LHCN-M2 (cell line): Measurements from ENCODE around the gene DGKI. TPM values are rescaled to one million over a fixed set of nuclear protein-coding genes. Genes with fewer than 3 reads are reported as not detected.

Experiments used
- DNase-seq: peaks from one replicate; pipeline ENCODE4 v3.0.0-alpha.2; 2012; ENCODE audit warnings: low read depth
- total RNA-seq: library from RNA; depleted of rRNA; stranded (reverse); fragments of >200 nt; gene quantifications from 2 replicates; pipeline ENCODE4 v1.2.3, GENCODE V29; 2014

Gene DGKI
- total RNA-seq, 1 experiment from 2014 or later, result 4.2 TPM

GRCh38 chr7:137689761-137690160, 157.0 kb downstream of the DGKI start:
- DNase-seq, result no peak

- DNase-seq, result peak; percentile 80
Measured at GRCh38 chr7:137687556-137688265, 159.1 kb downstream of the DGKI start.

GRCh38 chr7:137685433-137686164, 161.2 kb downstream of the DGKI start:
- DNase-seq, result peak; percentile 60

GRCh38 chr7:137684776-137685175, 162.0 kb downstream of the DGKI start:
- no peak for DNase-seq

GRCh38 chr7:137684316-137684715, 162.5 kb downstream of the DGKI start:
- no peak for DNase-seq

DNA sequence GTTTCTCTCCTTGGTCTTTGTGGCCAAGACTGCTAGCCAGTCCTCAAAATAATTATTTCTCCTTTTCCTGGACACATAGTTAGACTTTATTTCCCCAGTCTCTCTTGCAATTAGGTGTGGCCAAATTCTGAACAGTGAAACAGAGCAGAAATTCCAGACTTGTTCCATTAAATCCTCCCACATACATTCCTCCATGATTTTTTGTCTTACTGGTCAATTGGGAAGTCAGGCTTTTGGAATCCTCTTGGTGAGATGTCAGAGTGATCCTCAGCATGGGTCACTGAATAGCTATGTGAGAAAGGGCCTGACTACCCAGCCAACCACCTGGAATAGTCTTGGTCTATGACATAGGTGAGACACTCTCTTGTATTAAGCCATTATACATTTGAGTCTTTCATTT, 164.2 kb downstream of the DGKI start:
- peak; percentile 72 for DNase-seq

DNA sequence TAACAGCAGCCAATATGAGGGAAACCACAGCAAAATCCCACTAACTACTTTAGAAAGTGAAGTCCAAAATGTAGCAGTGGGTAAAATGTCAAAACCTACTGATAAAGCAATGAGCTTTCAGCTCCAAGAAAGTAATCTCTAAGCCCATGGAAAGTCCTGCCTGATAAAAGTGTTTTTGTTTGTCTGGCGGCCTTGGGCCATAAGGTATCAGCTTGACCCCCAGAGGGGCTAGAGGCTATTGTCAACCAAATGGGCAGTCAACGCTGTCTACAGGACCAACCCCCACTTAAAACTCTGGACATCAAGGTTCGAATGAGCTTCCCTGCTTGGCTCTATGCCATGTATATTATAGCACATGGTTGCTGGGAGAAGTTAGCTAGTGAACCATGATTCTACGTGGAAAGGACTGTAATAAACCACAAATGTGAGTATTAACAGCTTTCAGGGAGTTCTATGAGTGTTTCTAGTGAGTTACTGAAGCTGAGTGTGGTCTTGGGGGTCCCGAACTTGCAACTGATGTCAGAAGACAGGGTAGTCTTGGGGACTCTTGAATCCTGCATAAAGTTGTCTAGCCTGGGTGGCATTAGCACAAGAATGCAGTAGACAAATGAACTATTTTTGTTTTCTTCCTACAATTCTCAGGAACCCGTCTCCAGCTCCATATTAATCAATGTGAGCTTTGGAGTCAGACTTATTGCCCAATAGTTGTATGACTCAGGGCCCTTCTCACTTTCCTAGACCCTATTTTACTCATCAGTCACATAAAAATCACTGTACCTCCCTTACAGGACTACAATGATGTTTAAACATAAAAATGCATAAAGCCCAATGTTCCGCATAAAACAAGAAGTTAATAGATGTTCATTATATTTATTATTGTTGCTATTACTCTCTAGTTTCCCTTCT, 164.9 kb downstream of the DGKI start:
- peak; percentile 92 for DNase-seq

DNA sequence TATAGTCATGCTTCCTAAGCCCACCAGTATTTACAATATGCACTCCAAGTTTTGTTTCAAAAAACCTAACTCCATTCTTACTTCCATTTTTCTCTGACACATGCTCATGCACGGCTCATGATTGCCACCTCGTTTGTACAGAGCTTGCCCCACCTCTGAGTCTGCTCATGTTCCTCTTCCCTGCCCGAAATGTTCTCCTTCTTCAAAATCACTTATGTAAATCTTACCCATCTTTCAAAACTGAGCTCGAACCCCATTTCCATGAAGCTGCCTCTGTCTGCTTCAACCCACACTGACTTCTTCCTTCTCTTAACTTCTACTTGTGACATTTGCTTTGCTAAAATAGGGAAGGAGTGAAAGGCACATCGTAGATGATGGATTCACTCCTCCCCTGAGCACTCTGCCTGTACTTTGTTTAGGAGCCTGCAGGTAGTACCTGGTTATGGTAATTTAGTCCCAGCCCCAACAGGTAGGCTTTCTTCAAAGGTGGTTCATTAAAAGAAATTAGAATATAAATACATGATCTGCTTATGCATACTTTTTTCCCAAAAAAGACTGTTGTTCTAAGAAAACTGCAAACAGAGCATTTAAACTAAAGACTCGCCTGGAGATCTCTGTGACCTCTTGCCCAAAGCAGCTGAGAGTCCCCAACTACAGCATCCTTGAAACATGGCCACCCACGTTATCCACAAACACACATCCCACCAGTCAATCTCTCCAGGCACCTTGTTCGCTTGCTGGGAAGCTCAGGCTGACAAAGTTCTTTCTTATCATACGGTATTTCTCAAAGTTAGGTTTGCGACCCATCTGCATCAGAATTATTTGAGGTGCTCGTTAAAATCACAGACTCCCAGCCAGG, 172.0 kb downstream of the DGKI start:
- DNase-seq, result no peak

- no peak for DNase-seq
Measured at GRCh38 chr7:137674048-137674447, 172.7 kb downstream of the DGKI start.

DNA sequence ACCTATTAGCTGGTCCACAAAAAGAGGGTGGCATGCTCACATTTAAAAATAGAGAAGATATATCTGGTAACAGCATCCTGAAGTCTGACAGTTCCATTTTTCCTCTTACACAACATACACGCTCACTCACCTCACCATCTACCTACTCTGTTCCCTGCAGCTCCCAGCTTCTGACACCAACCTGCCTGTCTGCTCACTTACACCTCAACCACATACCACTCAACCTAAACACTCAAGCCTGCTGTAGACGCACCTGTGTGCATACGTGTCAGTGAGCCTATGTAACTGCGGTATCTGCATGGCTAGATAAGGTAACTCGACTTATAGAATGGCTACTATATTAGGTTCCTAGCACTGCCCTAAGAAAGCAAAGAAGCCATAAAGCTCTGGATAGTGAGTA, 174.9 kb downstream of the DGKI start:
- no peak for DNase-seq

GRCh38 chr7:137670222-137671064, 176.3 kb downstream of the DGKI start:
- peak; percentile 86 for DNase-seq

- peak; percentile 47 for DNase-seq
Measured at GRCh38 chr7:137669706-137670105, 177.1 kb downstream of the DGKI start.

GRCh38 chr7:137668404-137668803, 178.4 kb downstream of the DGKI start:
- no peak for DNase-seq

DNA sequence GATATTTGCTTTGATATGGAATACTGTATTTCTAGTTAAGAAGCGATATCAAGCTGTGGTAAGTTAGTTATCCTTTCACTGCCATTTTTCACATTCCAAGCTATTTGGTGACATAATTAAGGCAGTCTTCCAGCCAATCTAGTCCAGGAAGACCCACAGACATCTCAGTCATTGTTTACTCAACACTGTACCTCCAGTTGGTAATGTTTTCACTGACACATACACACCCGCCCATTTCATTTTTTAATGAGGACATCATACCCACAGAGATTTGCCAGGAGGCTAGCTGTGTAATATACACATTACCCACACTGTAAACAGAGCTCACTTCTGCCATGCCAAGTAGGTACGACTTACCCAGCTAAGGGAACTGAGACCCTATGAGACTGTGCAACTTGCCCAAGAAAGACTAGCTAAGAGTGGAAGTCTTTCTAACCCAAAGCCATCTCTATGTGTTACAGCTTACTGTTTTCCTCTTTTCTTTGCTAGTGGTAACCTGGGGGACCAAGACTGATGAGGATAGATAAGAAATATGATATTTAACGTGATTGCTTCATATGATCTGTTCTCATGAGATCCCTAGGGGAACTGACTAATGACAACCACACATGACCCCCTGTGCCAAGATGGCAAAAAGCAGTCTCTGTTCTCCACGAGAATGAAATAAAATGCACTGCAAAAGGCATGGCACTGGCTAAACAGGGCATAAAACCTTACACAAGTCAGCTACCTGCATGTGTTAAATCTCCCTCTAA, 179.0 kb downstream of the DGKI start:
- peak; percentile 97 for DNase-seq

- DNase-seq, result no peak
Measured at GRCh38 chr7:137664846-137665245, 181.9 kb downstream of the DGKI start.

GRCh38 chr7:137661634-137662033, 185.1 kb downstream of the DGKI start:
- no peak for DNase-seq

- no peak for DNase-seq
Measured at GRCh38 chr7:137658190-137658900, 188.4 kb downstream of the DGKI start.

DNA sequence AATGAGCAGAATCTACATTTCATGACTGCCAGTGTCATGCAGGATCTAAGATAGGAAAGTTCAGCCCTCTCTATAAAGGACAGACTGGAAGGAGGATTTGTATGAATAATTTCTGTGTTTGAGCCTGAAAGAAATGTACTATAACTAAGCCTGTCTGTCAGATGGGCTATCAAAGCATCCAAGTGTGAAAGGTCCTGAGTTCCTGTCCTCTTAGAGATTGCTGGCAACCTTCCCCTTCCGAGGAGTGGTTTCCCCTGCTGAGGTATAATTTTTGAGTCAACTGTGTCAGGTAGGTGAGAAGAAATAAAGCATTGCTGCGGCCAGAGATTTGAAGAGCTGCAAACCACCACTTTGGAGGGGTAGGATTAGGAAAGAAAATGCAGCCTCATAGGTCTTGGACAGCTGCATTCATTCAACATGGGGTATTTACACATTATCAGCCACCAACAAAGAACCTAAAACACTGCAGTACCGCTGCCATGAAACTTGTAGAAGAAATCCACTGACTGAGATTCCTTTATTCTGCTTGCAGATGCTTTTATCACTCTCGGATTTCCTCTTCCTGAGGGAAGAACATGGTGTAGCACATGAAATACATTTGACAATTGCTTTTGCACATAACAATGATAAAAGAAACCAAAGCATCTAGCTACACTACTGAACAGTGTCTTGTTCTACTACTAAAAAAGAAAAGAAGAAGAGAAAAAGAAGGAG, 189.1 kb downstream of the DGKI start:
- no peak for DNase-seq
